ENCODE results near the gene USP44. TPM values are rescaled to one million over a fixed set of nuclear protein-coding genes. Genes with fewer than 3 reads are reported as not detected.

USP44 gene
- polyA plus RNA-seq, 1 donor from 2014 or later: 3.7 TPM

GRCh38 chr12:95538656-95539055 lies 12.6 kb downstream of the USP44 start:
- Histone ChIP-seq H4K20me1 (ENCODE audit: insufficient read depth) (no peaks in the 10 kb centered on the region), H3K79me2 (replicated peaks; ENCODE audit: insufficient read depth, low read length) (no peaks in the 10 kb centered on the region), H3F3A (ENCODE audit: insufficient read depth, low read length, poor library complexity, severe bottlenecking) (no peaks in the 10 kb centered on the region), H3K9ac (ENCODE audit: low read length) (no peak overlapping the region), H3K4me2 (ENCODE audit: low read length) (peak overlapping the region; percentile 36), H2AFZ (ENCODE audit: low read depth, low read length) (no peak overlapping the region), H3K9me2 (ENCODE audit: insufficient read depth, low read length) (no peaks in the 10 kb centered on the region), H3K27ac (ENCODE audit: low read length) (no peak overlapping the region), H3K36me3 (ENCODE audit: insufficient read depth, low read length) (no peaks in the 10 kb centered on the region), H3K27me3 (ENCODE audit: insufficient read depth, low read depth, low read length) (no peaks in the 10 kb centered on the region), H3K9me3 (ENCODE audit: low read length) (no peaks in the 10 kb centered on the region), H3K4me3 (ENCODE audit: low read length) (no peak overlapping the region)
- TF ChIP-seq SMC3 (conservative IDR thresholded peaks at IDR 0.05; ENCODE audit: poor library complexity) (no peak), REST (IDR thresholded peaks at IDR 0.05; ENCODE audit: borderline replicate concordance) (no peak), EZH2 (IDR thresholded peaks at IDR 0.05; ENCODE audit: borderline replicate concordance, insufficient read depth, low read length, poor library complexity, severe bottlenecking) (no peak), RAD21 (conservative IDR thresholded peaks at IDR 0.05) (no peak), POLR2AphosphoS5 (IDR thresholded peaks at IDR 0.05) (no peak), MXI1 (conservative IDR thresholded peaks at IDR 0.05; ENCODE audit: poor library complexity, severe bottlenecking) (no peak), EP300 (conservative IDR thresholded peaks at IDR 0.05; ENCODE audit: poor library complexity, severe bottlenecking) (no peak), TAF1 (IDR thresholded peaks at IDR 0.05; ENCODE audit: low read depth) (no peak)
- TF ChIP-seq, protein P1, sequence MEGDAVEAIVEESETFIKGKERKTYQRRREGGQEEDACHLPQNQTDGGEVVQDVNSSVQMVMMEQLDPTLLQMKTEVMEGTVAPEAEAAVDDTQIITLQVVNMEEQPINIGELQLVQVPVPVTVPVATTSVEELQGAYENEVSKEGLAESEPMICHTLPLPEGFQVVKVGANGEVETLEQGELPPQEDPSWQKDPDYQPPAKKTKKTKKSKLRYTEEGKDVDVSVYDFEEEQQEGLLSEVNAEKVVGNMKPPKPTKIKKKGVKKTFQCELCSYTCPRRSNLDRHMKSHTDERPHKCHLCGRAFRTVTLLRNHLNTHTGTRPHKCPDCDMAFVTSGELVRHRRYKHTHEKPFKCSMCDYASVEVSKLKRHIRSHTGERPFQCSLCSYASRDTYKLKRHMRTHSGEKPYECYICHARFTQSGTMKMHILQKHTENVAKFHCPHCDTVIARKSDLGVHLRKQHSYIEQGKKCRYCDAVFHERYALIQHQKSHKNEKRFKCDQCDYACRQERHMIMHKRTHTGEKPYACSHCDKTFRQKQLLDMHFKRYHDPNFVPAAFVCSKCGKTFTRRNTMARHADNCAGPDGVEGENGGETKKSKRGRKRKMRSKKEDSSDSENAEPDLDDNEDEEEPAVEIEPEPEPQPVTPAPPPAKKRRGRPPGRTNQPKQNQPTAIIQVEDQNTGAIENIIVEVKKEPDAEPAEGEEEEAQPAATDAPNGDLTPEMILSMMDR (IDR thresholded peaks at IDR 0.05; ENCODE audit: poor library complexity, severe bottlenecking): no peak

DNA sequence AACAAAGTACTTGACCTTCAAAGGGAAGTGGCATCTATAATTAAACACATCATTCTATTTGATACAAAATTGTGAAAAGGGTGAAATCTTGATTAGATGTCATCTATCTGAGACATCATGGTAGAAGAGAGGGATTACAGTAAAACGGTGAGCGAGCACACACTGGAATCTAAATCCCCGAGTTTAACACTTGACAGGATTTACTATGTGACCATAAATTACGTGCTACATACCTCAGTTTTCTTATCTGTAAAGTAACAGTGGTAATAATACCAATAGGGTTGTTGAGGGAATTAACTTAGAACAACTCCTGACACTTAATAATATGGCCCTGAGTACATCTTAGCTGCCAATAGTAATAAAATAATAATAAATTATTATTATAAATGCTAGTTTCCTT lies 13.3 kb downstream of the USP44 start:
- Histone ChIP-seq H3K4me3 (ENCODE audit: low read length) (no peak overlapping the region), H3K4me2 (ENCODE audit: low read length) (no peak overlapping the region), H3K79me2 (replicated peaks; ENCODE audit: insufficient read depth, low read length) (no peaks in the 10 kb centered on the region), H4K20me1 (ENCODE audit: insufficient read depth) (no peaks in the 10 kb centered on the region), H3K9me3 (ENCODE audit: low read length) (no peaks in the 10 kb centered on the region), H3K27me3 (ENCODE audit: insufficient read depth, low read depth, low read length) (no peaks in the 10 kb centered on the region), H2AFZ (ENCODE audit: low read depth, low read length) (no peak overlapping the region), H3K9ac (ENCODE audit: low read length) (no peak overlapping the region), H3F3A (ENCODE audit: insufficient read depth, low read length, poor library complexity, severe bottlenecking) (no peaks in the 10 kb centered on the region), H3K9me2 (ENCODE audit: insufficient read depth, low read length) (no peaks in the 10 kb centered on the region), H3K27ac (ENCODE audit: low read length) (no peak overlapping the region), H3K36me3 (ENCODE audit: insufficient read depth, low read length) (no peaks in the 10 kb centered on the region)
- no peak for TF ChIP-seq TAF1 (IDR thresholded peaks at IDR 0.05; ENCODE audit: low read depth)
- TF ChIP-seq EP300 (conservative IDR thresholded peaks at IDR 0.05; ENCODE audit: poor library complexity, severe bottlenecking): no peak
- no peak for TF ChIP-seq EZH2 (IDR thresholded peaks at IDR 0.05; ENCODE audit: borderline replicate concordance, insufficient read depth, low read length, poor library complexity, severe bottlenecking)
- no peak for TF ChIP-seq RAD21 (conservative IDR thresholded peaks at IDR 0.05)

Measured in neural cell (in vitro differentiated cells).